ENCODE data around the gene NOTCH3. TPM values are rescaled to one million over a fixed set of nuclear protein-coding genes. Genes with fewer than 3 reads are reported as not detected.
A peak's percentile ranks its signal among the peaks of the same experiment; 100 is the strongest.

Gene NOTCH3
- total RNA-seq, 4 donors from 2014 or later: 205 to 253 (median 245) TPM

DNA sequence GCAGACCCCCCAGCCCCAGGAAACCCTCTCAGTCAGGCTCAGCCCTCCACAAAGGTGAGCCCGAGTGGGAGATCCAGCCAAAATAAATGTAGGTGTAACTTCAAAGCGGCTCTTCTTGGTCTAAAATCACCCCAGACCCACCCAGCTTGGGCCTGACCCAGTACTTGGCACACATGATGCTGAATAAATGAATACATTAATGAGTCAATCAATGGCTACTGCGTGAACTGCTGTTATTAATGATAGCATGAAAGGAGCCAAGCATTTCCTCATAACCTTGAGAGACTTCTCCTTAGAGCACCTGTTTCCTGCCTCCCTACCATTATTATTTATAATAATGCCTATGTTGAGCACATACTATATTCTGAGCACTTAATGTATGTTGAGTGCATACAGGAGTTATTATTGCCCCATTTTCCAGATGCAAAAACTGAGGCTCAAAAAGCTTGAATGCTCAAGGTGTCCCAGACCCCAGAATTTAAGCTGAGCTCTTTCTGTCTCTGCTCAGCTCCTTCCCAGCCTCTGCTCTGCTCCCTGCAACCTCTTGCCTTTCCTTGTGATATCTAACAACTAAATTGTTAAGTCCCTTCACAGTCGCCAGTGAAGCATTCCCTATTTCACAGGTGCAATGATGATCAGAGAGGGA is 4.3 kb downstream of the NOTCH3 start:
- Histone ChIP-seq H3K4me1 (peaks cover 70% of the 10 kb centered on the region), H3K27me3 (peaks cover 26% of the 10 kb centered on the region), H3K36me3 (peaks cover 14% of the 10 kb centered on the region), H3K4me3 (peak overlapping the region; percentile 44), H3K9me3 (no peaks in the 10 kb centered on the region), H3K27ac (peak overlapping the region; percentile 96)
- TF ChIP-seq POLR2AphosphoS5 (IDR thresholded peaks at IDR 0.05): no peak
- TF ChIP-seq, protein P1, sequence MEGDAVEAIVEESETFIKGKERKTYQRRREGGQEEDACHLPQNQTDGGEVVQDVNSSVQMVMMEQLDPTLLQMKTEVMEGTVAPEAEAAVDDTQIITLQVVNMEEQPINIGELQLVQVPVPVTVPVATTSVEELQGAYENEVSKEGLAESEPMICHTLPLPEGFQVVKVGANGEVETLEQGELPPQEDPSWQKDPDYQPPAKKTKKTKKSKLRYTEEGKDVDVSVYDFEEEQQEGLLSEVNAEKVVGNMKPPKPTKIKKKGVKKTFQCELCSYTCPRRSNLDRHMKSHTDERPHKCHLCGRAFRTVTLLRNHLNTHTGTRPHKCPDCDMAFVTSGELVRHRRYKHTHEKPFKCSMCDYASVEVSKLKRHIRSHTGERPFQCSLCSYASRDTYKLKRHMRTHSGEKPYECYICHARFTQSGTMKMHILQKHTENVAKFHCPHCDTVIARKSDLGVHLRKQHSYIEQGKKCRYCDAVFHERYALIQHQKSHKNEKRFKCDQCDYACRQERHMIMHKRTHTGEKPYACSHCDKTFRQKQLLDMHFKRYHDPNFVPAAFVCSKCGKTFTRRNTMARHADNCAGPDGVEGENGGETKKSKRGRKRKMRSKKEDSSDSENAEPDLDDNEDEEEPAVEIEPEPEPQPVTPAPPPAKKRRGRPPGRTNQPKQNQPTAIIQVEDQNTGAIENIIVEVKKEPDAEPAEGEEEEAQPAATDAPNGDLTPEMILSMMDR (IDR thresholded peaks at IDR 0.05): no peak
- no peak for TF ChIP-seq EP300 (IDR thresholded peaks at IDR 0.05)
- TF ChIP-seq POLR2A (IDR thresholded peaks at IDR 0.05): no peak
- no peak for DNase-seq (ENCODE audit: low spot score in 2 of 2)
- 40% methylated on average over 4 of the region's 4 CpGs for WGBS

- DNase-seq (ENCODE audit: low spot score in 2 of 2): peak in 1 of 2 donors; percentile 85
- TF ChIP-seq, protein P1 (IDR thresholded peaks at IDR 0.05): no peak
- TF ChIP-seq POLR2A (IDR thresholded peaks at IDR 0.05): no peak
- TF ChIP-seq POLR2AphosphoS5 (IDR thresholded peaks at IDR 0.05): no peak
- TF ChIP-seq EP300 (IDR thresholded peaks at IDR 0.05): no peak
- H3K36me3 ChIP-seq: peaks cover 23% of the 10 kb centered on the region
- H3K9me3 ChIP-seq: no peaks in the 10 kb centered on the region
- 2% methylated on average over 11 of the region's 91 CpGs for WGBS
- peaks cover 26% of the 10 kb centered on the region for H3K27me3 ChIP-seq
- peak overlapping the region; percentile 44 for H3K4me3 ChIP-seq
- peak overlapping the region; percentile 96 for H3K27ac ChIP-seq
- peaks cover 63% of the 10 kb centered on the region for H3K4me1 ChIP-seq
Observed at GRCh38 chr19:15195371-15196334, 5.1 kb downstream of the NOTCH3 start.

DNA sequence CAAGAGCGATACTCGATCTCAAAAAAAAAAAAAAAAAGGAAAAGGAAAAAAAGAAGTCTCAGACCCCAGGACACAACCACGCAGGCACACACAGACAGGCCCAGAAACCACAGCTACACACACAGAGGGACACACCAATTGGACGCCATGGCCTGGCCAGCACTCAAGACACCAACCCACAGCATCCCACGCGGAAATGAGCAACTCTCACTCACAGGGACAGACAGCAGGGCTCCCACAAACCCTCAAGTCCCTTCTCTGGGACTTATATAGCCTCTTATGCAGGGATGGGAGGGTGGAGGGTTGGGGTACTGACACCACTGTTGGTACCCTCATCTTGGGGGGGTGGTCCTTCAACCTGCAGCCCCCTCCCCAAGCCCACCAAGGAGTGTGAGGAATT is 5.9 kb downstream of the NOTCH3 start:
- 24% methylated on average over 6 of the region's 6 CpGs for WGBS

GRCh38 chr19:15191982-15192381 is 8.8 kb downstream of the NOTCH3 start:
- no peaks in the 10 kb centered on the region for H3K9me3 ChIP-seq
- no peak for DNase-seq (ENCODE audit: low spot score in 2 of 2)
- peaks cover 27% of the 10 kb centered on the region for H3K4me1 ChIP-seq
- peaks cover 47% of the 10 kb centered on the region for H3K36me3 ChIP-seq
- no peak overlapping the region for H3K4me3 ChIP-seq
- no peak for TF ChIP-seq POLR2A (IDR thresholded peaks at IDR 0.05)
- TF ChIP-seq, protein P1 (IDR thresholded peaks at IDR 0.05): no peak
- no peak for TF ChIP-seq EP300 (IDR thresholded peaks at IDR 0.05)
- no peak for TF ChIP-seq POLR2AphosphoS5 (IDR thresholded peaks at IDR 0.05)
- WGBS: 70% methylated on average over 2 of the region's 18 CpGs
- H3K27ac ChIP-seq: no peak overlapping the region
- H3K27me3 ChIP-seq: peaks cover 12% of the 10 kb centered on the region

More for the DNA sequence above, 5.9 kb downstream of the NOTCH3 start:
- no peak for DNase-seq (ENCODE audit: low spot score in 2 of 2)
- TF ChIP-seq, protein P1 (IDR thresholded peaks at IDR 0.05): no peak
- TF ChIP-seq POLR2A (IDR thresholded peaks at IDR 0.05) (no peak), EP300 (IDR thresholded peaks at IDR 0.05) (no peak), POLR2AphosphoS5 (IDR thresholded peaks at IDR 0.05) (no peak)
- Histone ChIP-seq H3K36me3 (peaks cover 28% of the 10 kb centered on the region), H3K4me3 (peak overlapping the region; percentile 44), H3K9me3 (no peaks in the 10 kb centered on the region), H3K27ac (peak overlapping the region; percentile 96), H3K4me1 (peaks cover 56% of the 10 kb centered on the region), H3K27me3 (peaks cover 19% of the 10 kb centered on the region)

DNA sequence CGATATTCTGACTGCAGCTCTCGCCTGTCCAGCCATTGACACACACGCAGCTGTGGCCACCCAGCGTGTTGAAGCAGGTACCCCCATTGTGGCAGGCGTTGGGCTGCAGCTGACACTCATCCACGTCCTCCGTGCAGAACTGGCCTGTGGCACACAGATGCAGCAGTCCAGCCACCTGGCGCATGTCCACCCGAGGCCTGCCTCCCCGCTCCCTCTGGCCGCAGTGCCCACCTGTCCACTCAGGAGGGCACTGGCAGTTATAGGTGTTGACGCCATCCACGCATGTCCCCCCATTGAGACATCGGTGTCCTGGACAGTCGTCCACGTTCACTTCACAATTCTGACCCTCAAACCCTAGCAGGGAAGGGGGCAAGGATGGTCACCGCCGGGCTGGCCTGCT is 9.3 kb downstream of the NOTCH3 start:
- 94% methylated on average over 15 of the region's 18 CpGs for WGBS
- TF ChIP-seq EP300 (IDR thresholded peaks at IDR 0.05): no peak
- no peak for TF ChIP-seq POLR2A (IDR thresholded peaks at IDR 0.05)
- TF ChIP-seq, protein P1 (IDR thresholded peaks at IDR 0.05): no peak
- no peak for TF ChIP-seq POLR2AphosphoS5 (IDR thresholded peaks at IDR 0.05)
- H3K36me3 ChIP-seq: peaks cover 51% of the 10 kb centered on the region

More for the DNA sequence above, 9.3 kb downstream of the NOTCH3 start:
- H3K4me3 ChIP-seq: no peak overlapping the region
- DNase-seq (ENCODE audit: low spot score in 2 of 2): no peak
- H3K4me1 ChIP-seq: peaks cover 23% of the 10 kb centered on the region
- no peaks in the 10 kb centered on the region for H3K9me3 ChIP-seq
- H3K27me3 ChIP-seq: peaks cover 12% of the 10 kb centered on the region
- H3K27ac ChIP-seq: no peak overlapping the region
